ENCODE results near the gene TULP4.
"Not testable (repeated sequence)": the region's sequence is repeated elsewhere in the genome, so short reads cannot be mapped to it uniquely, and the experiment has no call there.

The TULP4 gene

DNA sequence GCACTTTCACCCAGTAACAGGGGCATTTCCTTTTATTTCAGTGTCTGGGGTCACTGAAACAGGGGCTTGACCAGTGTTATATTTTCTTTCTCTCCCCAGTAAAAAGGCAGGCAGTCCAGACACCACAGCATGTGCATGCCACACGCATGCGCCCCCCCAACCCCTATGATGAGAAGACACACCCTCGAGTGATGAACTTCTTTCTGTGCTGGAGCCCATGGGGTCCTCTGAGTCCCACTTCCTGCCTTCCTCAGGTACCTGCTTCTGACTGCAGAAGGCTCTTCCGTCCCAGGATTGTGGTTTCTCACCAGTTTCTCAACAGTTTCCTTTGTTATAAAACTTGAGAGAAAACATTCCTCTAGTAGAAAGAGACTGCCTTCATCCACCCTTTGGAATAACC, 201.9 kb downstream of the TULP4 start:
- no peak for DNase-seq

DNA sequence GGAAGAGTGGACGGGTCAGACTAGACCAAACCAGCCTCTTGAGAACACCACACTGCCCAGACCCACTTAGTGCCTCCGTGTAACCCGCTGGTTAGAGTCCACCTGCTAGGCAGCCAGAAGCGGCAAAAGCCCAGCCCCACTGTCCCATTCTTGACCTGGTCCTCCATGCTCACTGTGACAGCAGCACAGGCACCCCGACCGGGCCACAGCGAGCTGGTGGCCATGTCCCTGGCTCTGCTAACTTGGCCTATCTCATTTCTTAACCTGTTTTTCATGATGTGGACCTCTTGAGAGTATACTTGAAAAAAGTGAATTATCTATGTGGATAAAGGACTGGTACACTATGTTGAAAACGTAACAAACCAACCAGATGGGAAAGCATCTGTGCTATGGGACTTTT, 202.7 kb downstream of the TULP4 start:
- DNase-seq: no peak

DNA sequence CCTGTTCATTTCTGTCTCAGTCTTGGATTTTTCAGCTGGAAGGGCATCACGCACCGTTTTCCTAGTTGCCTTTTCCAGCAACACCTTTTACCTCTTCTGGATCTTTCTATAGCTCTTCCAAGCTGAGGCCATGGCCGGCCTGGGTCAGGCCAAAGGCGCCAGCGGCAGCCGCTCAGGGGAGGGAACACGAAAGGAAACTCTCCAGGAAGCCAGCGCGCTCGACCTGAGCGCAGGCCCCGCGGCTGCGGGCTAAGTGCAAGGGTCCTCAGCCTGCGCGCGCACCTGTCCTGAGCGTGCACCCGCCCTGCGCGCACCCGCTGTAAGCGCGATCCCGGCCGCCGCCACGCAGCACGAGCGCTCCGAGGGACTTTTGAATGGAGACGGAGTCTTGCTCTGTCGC, 203.8 kb downstream of the TULP4 start:
- no peak for DNase-seq

DNA sequence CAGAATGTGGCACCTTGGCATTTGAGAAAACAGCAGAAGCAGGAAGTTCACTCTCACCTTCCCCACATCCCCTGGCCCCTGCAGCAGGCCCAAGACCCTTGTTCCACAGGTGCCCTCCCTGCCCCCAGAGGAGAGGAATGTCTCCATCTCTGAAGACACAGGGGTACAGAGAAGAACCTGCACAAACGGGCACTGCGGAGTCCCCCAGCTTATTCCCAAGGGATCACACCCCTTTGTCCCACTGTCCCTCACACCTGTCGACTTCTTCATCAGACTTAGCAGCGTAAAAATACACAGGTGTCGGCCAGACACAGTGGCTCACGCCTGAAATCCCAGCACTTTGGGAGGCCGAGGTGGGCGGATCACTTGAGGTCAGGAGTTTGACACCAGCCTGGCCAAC, 204.8 kb downstream of the TULP4 start:
- DNase-seq: no peak

DNA sequence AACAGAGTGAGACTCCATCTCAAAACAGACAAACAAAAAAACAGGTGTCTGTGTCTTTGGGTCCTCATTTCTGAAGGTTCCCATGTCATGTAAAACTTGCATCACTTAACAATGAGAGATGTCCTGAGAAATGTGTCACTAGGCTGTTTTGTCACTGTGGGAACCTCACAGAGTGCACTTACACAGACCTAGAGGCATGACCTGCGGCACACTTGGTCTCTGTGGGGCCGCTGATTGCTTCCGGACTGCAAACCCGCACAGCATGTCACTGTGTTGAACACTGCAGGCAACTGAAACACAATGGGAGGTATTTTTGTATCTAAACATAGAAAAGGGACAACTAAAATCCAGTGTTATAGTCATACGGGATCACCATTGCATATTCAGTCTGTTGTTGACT, 205.3 kb downstream of the TULP4 start:
- no peak for DNase-seq

DNA sequence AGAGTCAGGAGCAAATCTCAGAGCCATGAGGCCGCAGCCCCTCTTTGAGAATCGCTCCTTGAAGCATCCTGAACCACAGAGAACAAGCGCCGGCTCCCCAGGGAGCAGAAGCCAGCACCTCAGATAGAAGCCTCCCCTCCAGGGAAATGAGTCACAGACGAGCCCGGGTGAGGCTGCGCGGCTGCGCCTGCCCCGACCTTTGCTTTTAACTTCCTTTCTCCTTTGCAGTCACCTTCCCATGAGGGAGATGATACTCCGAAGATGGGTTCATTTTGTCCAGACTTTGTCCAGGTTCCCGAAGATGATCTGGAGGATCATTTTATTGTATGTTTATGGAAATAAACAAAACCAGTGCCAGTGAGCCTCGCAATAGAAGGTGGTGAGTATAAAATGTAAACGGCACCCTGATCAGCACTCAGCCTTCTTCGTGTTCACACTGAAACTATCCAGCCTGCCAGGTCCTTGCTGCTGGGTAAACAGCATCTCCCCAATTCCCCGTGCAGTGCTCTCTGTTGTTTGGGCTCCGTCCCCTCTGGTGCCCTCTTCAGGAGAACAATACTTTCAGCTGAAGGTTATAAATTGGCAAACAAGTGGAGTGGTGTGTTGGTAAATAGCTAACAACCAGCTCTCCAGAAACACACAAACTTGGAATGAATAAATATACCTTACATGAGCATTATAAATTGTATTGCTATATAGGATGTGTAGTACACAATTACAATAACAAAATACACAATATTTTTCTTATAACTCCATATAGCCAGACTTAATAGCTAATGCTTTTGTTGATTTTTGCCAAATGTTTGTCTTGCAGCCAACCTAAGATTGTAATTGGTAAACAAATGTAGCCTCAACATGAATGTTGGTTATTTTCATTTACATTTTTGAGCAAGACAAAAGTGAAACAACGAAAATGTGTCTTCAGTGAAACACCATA, 206.2 kb downstream of the TULP4 start:
- DNase-seq: peak; percentile 27

DNA sequence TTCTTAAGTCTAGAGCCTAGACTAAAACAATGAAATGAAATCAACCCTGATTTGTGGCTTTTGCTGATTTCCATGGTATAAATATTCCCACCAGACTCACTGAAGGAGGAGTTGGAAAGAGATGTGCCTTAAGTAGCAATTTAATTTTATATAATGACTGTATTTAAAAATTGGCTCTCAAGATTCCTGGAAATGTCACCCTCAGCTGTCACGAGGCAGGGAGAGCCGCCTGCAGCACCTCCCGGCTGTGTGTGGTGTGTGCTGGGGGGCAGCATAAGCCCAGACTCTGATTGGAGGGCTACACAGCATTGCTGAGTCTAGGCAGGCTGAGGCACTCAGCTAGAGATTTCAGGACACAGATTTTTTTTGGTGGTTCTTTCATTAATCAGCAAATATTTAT, 207.0 kb downstream of the TULP4 start:
- no peak for DNase-seq

DNA sequence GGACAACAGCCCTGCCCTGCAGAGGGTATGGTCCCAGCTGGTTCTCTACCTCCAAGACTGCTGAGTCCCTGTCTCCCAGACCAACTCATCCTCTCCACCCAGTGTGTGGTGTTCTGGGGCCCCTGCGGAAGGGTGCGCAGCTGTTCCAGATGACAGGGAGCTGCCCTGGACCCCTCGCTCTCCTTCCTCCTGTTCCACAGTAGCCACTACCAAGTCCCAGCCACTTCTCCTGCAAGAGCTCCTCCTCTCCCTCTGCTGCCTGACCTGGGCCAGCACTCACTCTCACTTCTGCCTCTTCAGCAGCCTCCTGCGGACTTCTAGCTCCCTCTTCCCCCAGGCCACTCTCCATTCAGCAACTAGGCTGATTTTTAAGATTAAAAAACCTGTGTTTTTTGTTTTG, 207.5 kb downstream of the TULP4 start:
- DNase-seq: no peak

DNA sequence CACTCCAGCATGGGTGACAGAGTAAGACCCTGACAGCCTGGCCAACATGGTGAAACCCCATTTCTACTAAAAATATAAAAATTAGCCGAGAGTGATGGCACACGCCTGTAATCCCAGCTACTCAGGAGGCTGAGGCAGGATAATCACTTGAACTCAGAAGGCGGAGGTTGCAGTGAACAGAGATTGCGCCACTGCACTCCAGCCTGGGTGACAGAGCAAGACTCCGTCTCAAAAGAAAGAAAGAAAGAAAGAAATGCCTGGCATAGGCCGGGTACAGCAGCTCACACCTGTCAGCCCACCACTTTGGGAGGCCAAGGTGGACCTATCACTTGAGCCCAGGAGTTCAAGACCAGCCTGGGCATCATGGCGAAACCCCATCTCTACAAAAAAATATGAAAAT, 208.7 kb downstream of the TULP4 start:
- DNase-seq: not testable (repeated sequence)

DNA sequence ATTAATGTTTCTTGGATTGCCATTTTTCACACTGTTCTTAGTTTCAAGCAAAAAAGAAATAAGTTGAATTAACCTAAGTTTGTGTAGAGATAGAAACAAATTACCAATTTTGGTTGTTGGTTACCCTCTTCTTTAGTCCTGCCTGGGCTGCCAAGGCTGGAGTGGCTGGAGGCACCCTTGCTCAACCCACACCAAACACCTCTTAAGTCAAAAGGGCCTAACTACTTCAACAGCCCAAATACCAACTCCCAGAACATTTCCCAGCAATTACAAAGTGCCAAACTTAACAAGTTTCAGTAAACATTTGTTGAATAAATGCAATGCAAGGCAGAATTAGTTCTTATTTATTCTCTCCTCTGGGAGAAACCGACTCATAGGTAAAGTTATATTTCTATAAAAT, 209.5 kb downstream of the TULP4 start:
- no peak for DNase-seq

DNA sequence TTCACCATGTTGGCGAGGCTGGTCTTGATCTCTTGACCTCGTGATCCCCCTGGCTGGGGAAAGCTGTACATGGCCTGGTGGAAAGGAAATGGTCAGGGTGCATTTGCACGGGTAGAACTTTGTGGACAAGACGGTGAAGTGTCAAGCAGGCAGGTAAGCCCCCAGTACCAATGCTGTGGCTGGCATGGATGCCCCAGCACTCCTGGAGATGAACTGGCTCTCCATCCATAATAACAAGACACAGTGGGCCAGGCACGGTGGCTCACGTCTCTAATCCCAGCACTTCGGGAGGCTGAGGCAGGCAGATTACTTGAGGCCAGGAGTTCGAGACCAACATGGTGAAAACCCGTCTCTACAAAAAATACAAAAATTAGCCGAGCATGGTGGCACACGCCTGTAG, 210.4 kb downstream of the TULP4 start:
- no peak for DNase-seq

DNA sequence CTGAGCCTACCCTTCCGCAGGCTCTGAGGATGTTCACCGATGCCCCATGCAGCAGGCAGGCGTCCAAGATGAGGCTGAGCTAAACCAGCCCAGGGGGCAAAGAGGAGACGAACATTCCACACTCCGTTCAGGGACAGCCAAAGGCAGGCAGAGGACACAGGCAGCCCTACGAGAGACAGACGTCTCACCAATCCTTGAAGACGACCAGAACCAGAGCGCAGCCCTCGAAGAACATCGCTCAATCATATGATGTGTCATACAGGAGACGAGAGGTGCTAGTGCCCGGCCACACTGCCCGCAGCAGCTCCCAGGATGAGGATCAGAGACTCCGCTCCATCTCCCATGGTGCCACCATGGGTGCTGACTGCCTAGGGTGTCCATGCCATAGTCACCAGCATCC, 212.0 kb downstream of the TULP4 start:
- no peak for DNase-seq

DNA sequence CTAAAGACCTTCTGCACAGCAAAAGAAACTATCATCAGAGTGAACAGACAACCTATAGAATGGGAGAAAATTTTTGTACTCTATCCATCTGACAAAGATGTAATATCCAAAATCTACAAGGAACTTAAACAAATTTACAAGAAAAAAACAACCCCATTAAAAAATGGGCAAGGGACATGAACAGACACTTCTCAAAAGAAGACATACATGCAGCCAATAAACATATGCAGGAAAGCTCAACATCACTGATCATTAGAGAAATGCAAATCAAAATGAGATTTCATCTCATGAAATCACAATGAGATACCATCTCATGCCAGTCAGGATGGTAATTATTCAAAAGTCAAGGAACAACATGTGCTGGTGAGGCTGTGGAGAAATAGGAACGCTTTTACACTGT, 215.6 kb downstream of the TULP4 start:
- not testable (repeated sequence) for DNase-seq

DNA sequence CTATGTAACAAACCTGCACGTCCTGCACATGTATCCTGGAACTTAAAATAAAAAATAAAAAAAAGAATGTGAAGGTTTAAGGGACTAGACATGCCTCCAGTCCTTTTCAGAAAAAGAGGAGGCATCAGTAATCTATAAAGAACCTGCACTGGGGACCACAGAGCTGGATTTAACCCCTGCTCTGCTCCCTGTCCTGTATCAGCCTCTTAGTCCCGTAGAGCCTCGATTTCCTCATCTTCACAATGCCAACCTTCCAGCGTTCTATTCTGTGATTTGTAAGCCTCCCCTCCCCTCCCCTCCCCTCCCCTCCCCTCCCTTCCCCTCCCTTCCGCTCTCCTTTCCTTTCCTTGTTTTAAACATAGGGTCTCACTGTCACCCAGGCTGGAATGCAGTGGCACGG, 216.6 kb downstream of the TULP4 start:
- DNase-seq: no peak

DNA sequence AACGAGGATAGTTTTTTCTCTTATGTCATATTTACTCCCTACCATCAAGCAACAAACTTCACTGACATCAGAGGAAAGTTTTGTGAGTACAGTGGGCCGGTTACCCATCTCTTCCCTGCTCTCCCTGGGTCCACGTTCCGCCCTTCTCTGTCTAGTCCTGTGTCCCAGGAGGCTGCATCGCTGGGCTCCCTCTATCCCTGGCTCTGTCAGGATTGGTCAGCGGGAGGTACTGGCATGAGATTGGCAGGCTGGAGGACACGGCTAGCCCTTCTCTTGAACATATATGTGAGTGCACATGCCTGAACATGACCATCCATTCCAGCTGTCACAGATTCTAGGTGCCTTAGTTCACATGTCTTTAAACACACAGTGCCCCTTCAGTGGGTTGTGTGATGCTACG, 217.4 kb downstream of the TULP4 start:
- no peak for DNase-seq

DNA sequence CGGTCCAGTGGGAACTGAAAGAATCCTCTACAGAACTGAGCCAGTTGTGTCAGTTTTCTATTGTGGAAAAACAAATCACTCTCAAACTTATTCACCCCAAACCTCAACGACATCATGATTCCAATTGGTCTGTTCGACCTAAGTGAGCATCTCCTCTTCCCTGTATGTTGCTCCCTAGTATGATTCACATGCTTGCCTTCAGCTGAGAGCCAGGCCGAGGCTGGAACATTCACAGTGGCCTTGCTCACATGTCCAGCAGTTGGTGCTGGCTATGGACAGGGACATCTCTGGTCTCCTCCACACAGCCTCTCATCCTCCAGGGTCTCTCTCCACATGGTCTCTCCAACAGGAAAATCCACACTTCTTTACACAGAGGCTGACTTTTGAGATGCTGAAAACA, 219.3 kb downstream of the TULP4 start:
- DNase-seq: no peak

DNA sequence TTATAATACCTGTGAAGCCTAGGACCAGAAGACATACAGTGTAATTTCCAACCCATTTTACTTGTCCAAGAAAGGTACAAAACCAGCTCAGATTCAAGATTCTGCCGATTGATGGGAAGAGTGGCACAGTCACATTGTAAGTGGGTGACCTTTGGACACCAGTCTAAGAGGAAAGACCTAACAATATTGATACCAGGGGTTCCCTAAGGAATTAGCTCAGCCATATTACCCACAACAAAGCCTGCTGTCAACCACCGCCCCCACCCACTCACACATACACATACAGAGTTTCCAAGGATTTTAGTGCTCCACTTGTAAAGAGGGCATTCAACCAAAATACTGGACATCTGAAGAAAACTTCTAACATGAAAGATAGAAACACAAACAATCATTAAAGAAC, 219.7 kb downstream of the TULP4 start:
- DNase-seq: no peak

DNA sequence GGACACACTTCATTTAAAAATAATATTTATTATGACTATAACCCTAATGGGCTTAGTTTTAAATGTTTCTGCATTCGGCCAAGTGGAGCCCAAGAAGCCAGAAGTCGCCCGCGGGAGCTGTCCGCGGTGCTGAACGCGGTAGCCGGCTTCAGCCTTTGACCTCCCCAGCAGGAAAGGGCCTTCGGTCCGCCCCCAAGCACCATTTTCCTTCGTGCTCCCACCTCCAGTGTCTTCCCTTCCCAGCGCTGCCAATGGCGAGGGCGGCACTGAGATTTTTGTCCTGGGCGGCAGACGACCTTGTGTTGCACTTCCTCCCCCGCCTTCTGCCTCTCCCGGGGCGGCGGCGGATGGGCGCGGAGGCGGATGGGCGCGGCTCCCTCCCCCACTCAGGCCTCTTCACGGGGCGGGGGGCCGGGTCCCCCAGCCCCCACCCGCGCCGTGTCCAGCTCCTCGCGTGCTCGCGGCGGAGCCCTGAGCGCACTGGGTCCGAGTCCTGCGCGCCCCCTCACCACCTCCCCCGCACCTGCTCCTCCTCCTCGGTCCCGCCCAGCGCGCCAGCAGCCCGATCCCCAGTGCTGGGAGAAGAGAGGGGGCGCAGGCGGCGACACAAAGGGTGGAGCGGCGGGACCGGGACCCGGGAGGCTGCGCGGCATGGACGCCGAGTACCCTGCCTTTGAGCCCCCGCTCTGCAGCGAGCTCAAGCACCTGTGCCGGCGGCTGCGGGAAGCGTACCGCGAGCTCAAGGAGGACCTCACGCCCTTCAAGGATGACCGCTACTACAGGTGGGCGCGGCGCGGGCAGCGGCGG, 224.0 kb downstream of the TULP4 start:
- DNase-seq: peak; percentile 43

DNA sequence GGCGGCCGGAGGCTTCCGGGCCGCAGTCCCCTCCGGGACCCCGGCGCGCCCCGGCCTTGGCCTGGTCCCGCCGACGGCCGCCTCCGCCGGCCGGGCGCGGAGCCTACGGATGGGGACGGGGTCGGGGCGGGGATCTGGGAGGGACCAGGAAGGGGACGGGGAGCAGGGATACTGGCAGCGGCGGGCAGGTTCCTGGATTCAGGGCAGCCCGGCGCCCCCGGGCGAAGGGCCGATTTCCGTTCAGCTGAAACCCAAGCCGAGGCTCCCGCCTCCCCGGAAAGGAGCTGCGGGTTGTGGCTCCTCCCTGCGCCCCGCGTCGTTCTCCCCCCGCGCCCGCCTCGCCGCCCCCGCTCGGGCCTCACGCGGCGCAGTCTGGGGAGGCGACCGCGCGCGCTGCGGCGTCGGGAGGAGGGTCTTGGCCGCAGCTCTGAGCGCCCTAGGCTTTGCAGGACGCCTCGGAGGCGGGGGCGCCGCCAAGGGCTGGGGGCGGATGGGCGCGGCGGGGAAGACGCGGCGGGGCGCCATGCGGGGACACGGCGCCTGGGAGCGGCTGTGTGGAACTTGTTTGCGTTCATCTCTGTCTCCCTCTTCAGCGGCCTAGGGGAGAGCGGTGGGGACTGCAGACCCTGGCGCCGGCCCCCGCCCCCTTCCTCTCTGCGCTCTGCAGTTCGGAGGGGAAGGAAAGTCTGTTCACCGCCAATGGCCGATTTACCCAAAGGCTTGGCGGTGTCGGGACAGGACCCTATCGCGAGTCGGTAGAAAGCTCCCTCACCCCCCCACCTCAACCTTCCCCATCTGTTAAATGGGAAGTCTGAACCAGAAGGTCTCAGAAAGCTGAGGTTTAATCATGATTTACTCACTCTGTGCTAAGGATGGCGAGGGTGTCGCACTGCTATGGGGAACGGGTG, 224.9 kb downstream of the TULP4 start:
- no peak for DNase-seq

DNA sequence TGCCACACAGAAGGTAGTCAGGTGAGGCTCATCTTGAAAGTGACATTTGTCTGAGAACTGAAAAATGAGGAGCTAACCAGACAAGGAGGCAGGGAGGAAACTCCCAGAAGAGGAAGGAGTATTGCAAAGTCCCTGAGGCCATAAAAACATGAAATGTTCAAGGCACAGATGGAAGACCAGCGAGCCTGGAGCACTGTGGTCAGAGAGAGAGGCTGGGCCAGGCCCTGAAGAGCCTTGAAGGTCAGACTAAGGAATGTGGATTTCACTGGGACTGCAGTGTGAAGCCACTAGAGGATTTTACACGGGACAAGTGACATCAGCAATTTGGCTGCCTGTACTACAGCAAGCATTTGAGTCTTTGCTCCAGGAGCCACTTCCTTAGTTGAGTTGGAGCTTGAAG, 226.5 kb downstream of the TULP4 start:
- no peak for DNase-seq

DNA sequence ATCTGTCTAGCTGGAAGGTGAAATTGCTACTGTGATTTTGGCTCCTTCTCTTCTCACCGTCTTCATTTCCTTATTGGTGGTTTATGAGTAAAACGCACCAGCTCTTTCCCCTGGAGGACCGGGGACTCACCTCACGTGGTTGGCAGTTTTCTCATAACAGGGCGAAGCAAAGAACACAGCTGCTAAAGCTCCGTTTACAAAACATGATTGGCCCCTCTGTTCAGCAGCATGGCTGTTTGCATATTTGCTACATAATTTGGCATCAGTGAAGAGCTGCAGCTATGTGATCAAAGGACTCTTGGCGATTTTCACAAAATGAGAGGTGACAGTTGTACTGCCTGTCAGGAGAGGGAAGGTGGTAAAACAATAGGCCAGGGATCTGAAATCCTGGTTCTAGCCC, 227.1 kb downstream of the TULP4 start:
- DNase-seq: no peak

DNA sequence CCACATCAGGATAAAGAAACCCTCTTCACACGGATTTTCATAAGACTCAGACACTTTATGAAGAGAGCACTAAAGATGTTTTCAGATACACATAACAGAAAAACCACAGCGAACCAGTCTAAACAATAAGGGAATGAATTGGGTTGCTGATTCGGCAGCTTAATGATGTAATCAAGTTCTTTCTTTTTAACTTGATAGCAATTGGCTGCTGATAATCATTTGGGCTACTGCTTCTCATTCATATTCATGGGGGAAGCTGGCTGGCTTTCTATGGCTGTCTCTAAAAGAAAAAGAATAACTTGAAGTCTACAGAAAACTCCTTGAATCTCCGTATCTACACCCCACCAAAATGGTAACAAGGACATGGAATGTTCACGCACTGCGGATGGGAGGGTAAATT, 227.6 kb downstream of the TULP4 start:
- no peak for DNase-seq

DNA sequence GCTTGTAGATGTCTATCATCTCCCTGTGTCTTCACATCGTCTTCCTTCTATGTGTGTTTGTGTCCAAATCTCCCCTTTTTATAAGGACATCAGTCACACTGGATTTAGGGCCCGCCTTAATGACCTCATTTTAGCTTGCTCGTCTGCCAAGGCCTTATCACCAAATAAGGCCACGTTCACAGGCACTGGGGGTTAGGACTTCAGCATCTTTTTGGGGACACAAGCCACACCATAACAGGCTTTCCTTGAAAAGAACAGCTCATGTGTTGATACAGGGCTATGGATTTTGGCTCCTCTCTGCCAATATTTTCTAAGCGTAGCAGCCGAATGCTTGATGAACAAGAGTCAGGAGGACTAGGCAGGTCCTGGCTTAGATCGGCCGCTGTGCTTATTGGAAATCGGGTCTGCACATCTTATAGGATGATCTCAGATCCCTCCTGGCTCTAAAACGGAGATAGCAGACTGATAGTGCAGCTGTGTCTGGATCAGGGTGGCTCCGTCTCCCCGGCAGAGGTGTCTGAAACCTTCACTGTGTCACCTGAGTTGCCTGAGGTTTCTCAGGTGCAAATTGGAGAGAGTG, 231.4 kb downstream of the TULP4 start:
- DNase-seq: no peak

Data from activated CD4-positive, alpha-beta T cell treated with anti-CD3 and anti-CD28 coated beads for 1 hour (primary cell).